GM12873 (cell line): ENCODE results near the gene LDLRAD4.

ENCODE experiments used
- TF ChIP-seq, protein P1 (sequence below): IDR thresholded peaks from 2 replicates; pipeline ENCODE4 v1.5.1; 2012; ENCODE audit warnings: low read depth, mild to moderate bottlenecking, moderate library complexity, low read length, control low read depth; ENCODE audit not compliant: insufficient read depth; ENCODE audit errors: missing control alignments

Gene LDLRAD4

GRCh38 chr18:13460946-13461345 lies 242.4 kb downstream of the LDLRAD4 start:
- TF ChIP-seq, protein P1, sequence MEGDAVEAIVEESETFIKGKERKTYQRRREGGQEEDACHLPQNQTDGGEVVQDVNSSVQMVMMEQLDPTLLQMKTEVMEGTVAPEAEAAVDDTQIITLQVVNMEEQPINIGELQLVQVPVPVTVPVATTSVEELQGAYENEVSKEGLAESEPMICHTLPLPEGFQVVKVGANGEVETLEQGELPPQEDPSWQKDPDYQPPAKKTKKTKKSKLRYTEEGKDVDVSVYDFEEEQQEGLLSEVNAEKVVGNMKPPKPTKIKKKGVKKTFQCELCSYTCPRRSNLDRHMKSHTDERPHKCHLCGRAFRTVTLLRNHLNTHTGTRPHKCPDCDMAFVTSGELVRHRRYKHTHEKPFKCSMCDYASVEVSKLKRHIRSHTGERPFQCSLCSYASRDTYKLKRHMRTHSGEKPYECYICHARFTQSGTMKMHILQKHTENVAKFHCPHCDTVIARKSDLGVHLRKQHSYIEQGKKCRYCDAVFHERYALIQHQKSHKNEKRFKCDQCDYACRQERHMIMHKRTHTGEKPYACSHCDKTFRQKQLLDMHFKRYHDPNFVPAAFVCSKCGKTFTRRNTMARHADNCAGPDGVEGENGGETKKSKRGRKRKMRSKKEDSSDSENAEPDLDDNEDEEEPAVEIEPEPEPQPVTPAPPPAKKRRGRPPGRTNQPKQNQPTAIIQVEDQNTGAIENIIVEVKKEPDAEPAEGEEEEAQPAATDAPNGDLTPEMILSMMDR = no peak

DNA sequence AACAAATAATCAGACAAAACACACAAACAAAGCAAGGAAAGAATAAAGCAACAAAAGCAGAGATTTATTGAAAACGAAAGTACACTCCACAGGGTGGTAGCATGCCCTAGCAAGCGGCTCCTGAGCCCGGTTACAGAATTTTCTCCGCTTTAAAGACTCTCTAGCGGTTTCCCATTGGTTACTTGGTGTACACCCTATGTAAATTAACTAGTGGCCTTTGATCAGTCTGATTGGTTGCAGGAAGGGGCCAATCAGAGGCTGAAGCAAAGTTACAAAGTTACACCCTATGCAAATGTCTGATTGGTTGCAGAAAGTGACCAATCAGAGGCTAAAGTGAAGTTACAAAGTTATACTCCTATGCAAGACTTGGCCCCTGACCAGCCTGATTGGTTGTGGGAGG lies 242.9 kb downstream of the LDLRAD4 start:
- TF ChIP-seq, protein P1 = no peak

DNA sequence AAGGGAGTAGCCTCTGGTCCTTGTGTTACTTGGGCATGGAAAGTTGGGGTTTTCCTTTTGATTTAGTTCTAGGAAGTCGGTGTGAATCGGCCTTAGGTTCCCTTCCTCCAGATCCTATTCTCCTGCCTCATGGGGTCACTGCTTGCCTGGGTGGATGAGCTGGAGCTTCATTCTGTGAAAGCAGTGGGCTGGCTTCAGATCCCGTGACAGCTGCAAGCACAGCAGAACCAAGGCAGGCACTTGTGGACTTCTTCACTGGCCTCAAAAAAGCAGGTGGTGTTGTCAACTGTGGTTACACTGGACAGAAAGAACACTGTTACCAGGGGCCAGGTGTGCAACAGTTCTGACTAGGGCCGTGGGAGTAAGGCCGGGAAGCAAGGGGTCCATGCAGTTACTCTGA lies 243.4 kb downstream of the LDLRAD4 start:
- TF ChIP-seq, protein P1 = no peak

DNA sequence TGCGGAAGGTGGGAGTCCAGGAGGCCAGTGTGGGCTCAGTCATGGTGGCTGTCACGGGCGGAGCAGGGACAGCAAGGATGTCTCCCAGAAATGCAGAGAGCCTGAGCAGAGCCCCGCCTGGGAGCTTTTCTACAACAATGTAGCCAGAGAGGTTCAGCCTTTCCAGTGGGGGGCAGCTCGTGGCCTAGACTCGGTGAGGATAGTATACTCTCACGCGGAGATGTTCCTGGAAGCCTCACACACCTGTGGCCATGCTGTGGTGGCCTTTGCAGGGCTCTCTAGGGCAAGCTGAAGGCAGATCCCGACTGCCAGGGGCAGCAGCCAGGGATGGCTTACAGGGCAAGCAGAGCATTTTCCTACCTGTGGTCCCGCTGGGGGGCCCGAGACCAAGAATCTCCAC lies 244.1 kb downstream of the LDLRAD4 start:
- TF ChIP-seq, protein P1 = no peak

- TF ChIP-seq, protein P1 = no peak
Measured at GRCh38 chr18:13463526-13464210, 245.1 kb downstream of the LDLRAD4 start.

GRCh38 chr18:13464432-13465123 lies 246.0 kb downstream of the LDLRAD4 start:
- TF ChIP-seq, protein P1 = peak; percentile 13

- TF ChIP-seq, protein P1 = no peak
Measured at GRCh38 chr18:13465124-13465446, 246.5 kb downstream of the LDLRAD4 start.
